ENCODE measurements around the gene FREM2.

- TF ChIP-seq, protein P1, sequence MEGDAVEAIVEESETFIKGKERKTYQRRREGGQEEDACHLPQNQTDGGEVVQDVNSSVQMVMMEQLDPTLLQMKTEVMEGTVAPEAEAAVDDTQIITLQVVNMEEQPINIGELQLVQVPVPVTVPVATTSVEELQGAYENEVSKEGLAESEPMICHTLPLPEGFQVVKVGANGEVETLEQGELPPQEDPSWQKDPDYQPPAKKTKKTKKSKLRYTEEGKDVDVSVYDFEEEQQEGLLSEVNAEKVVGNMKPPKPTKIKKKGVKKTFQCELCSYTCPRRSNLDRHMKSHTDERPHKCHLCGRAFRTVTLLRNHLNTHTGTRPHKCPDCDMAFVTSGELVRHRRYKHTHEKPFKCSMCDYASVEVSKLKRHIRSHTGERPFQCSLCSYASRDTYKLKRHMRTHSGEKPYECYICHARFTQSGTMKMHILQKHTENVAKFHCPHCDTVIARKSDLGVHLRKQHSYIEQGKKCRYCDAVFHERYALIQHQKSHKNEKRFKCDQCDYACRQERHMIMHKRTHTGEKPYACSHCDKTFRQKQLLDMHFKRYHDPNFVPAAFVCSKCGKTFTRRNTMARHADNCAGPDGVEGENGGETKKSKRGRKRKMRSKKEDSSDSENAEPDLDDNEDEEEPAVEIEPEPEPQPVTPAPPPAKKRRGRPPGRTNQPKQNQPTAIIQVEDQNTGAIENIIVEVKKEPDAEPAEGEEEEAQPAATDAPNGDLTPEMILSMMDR (IDR thresholded peaks at IDR 0.05) = no peak
- no peak for TF ChIP-seq POLR2AphosphoS5 (IDR thresholded peaks at IDR 0.05)
- TF ChIP-seq POLR2A (IDR thresholded peaks at IDR 0.05) = no peak
- no peak for TF ChIP-seq EP300 (IDR thresholded peaks at IDR 0.05)
These were observed 116.7 kb downstream of the FREM2 start for GRCh38 chr13:38803531-38803930.

All from sigmoid colon (tissue), 4 donors.